Panc1 (cell line): ENCODE measurements around the gene CUL9. TPM values are rescaled to one million over a fixed set of nuclear protein-coding genes. Genes with fewer than 3 reads are reported as not detected.

ENCODE experiments used
- ATAC-seq: fragments of 200-7000 bp; cut with Tn5 transposase; 2 replicates; pipeline ENCODE4 v1.9.1; 2020; ENCODE audit warnings: mild to moderate bottlenecking, moderate library complexity
- BruUV-seq: library from RNA; stranded (reverse); fragments of 400-500 nt; replicated peaks from 2 replicates; lab custom pipeline; 2021; lab: Mats Ljungman, UMichigan
- CTCF ChIA-PET: fragments of 300-600 bp; sonication (Branson Sonifier 250); formaldehyde crosslinking; loops from one replicate; lab custom pipeline; 2022; ENCODE audit warnings: antibody characterized with exemption; lab: Charles Lee
- POLR2A ChIA-PET: fragments of 300-600 bp; sonication (Branson Sonifier 250); formaldehyde crosslinking; loops from one replicate; lab custom pipeline; 2022; ENCODE audit warnings: antibody characterized with exemption; lab: Charles Lee
- DNase-seq: peaks from one replicate; pipeline ENCODE4 v3.0.0-alpha.2; 2010; ENCODE audit warnings: low read depth, low spot score
- H3K27ac ChIP-seq: 2 replicates; pipeline ENCODE4 v1.5.1; 2011; ENCODE audit warnings: mild to moderate bottlenecking, low read length, inconsistent platforms
- H3K27me3 ChIP-seq: fragments of 200-500 bp; sonication (Bioruptor generic); 2 replicates; pipeline ENCODE4 v1.6.0; 2014; ENCODE audit warnings: low read length, inconsistent platforms; ENCODE audit not compliant: control insufficient read depth, insufficient read depth
- H3K36me3 ChIP-seq: fragments of 200-500 bp; sonication (Bioruptor generic); 2 replicates; pipeline ENCODE4 v1.5.1; 2014; ENCODE audit warnings: inconsistent platforms, mild to moderate bottlenecking, low read length, moderate library complexity; ENCODE audit not compliant: control insufficient read depth, insufficient read depth
- H3K4me1 ChIP-seq: 2 replicates; pipeline ENCODE4 v1.5.1; 2011; ENCODE audit warnings: inconsistent platforms, mild to moderate bottlenecking, low read length, moderate library complexity; ENCODE audit not compliant: control insufficient read depth, insufficient read depth
- H3K4me3 ChIP-seq, 2 experiments: 2 replicates each; pipeline ENCODE4 v1.5.1; 2011 to 2012; ENCODE audit warnings: low read depth in 2 of 2, low read length in 2 of 2, mild to moderate bottlenecking in 2 of 2, inconsistent platforms in 1 of 2, moderate library complexity in 1 of 2
- H3K9me3 ChIP-seq: fragments of 200-500 bp; sonication (Bioruptor generic); 2 replicates; pipeline ENCODE4 v1.5.1; 2014; ENCODE audit warnings: low read depth, mild to moderate bottlenecking, inconsistent platforms, low read length, moderate library complexity; ENCODE audit not compliant: control insufficient read depth, insufficient read depth
- CTCF ChIP-seq: fragments of 450-650 bp; IDR thresholded peaks from 2 replicates; pipeline ENCODE4 v1.5.1; 2017; ENCODE audit warnings: mild to moderate bottlenecking
- POLR2AphosphoS5 ChIP-seq: IDR thresholded peaks from 2 replicates; pipeline ENCODE4 v1.6.1; 2012; ENCODE audit warnings: mild to moderate bottlenecking, low read depth, low read length, moderate library complexity
- REST ChIP-seq, 2 experiments: IDR thresholded peaks; 2 replicates each; pipeline ENCODE4 v1.6.1; 2011 to 2012; ENCODE audit warnings: low read depth in 2 of 2, control low read depth in 1 of 2, low read length in 1 of 2, mild to moderate bottlenecking in 1 of 2, moderate library complexity in 1 of 2; ENCODE audit not compliant: insufficient read depth in 1 of 2
- SIN3A ChIP-seq: IDR thresholded peaks from 2 replicates; pipeline ENCODE4 v1.6.1; 2012; ENCODE audit warnings: low read depth, mild to moderate bottlenecking, low read length, moderate library complexity, borderline replicate concordance; ENCODE audit not compliant: insufficient read depth
- TCF7L2 ChIP-seq: IDR thresholded peaks from 2 replicates; pipeline ENCODE4 v1.6.1; 2011; ENCODE audit warnings: mild to moderate bottlenecking, low read depth, low read length, inconsistent platforms
- in situ Hi-C: cut with HindIII; loops from 2 replicates; pipeline ENCODE4 v1.10.0; 2016; ENCODE audit warnings: low sequenced_read_pairs, low pct_unique_long_range_greater_than_20kb
- intact Hi-C: fragments of 100-400 bp; cut with micrococcal nuclease; formaldehyde crosslinking; loops from one replicate; pipeline ENCODE4 v1.10.0; 2022; ENCODE audit not compliant: unreplicated experiment
- total RNA-seq: library from RNA; stranded (reverse); gene quantifications from one replicate; pipeline ENCODE4 v1.2.1, GENCODE V29; 2021; ENCODE audit not compliant: unreplicated experiment

Gene CUL9
- total RNA-seq, 1 experiment from 2014 or later = 54.3 TPM

- no peak for DNase-seq
- no peak overlapping the region for H3K4me3 ChIP-seq
- BruUV-seq = no TSS peak
- ATAC-seq = no peak
- no peaks in the 10 kb centered on the region for H3K27me3 ChIP-seq
- no peaks in the 10 kb centered on the region for H3K4me1 ChIP-seq
- no peaks in the 10 kb centered on the region; the same call in none of the 2 replicates for H3K36me3 ChIP-seq
- intact Hi-C loops = no loop called here
- H3K9me3 ChIP-seq = no peaks in the 10 kb centered on the region
- ChIA-PET CTCF (no interaction called here), POLR2A (interaction anchor here (1.0 kb wide), 1 partner anchor 45 kb away, joined by 9 read pairs; no protein-coding TSS in a partner anchor)
- H3K27ac ChIP-seq = no peak overlapping the region
- in situ Hi-C loops = no loop called here
- TF ChIP-seq TCF7L2 (no peak), CTCF (no peak), REST (IDR thresholded peaks at IDR 0.05; ENCODE audit: insufficient read depth in 1 of 2, low read depth in 2 of 2, low read length in 1 of 2) (no peak), POLR2AphosphoS5 (no peak), SIN3A (no peak)
These were observed 33.1 kb downstream of the CUL9 start for GRCh38 chr6:43215066-43215465.

- ChIA-PET CTCF (interaction anchor here (0.5 kb wide), 1 partner anchor 214 kb away, joined by 3 read pairs; no protein-coding TSS in a partner anchor), POLR2A (no interaction called here)
- TF ChIP-seq REST (IDR thresholded peaks at IDR 0.05; ENCODE audit: insufficient read depth in 1 of 2, low read depth in 2 of 2, low read length in 1 of 2) = no peak
- TF ChIP-seq SIN3A = no peak
- TF ChIP-seq CTCF = no peak
- no TSS peak for BruUV-seq
- no peaks in the 10 kb centered on the region for H3K27me3 ChIP-seq
- DNase-seq (no peak), ATAC-seq (no peak)
- no peaks in the 10 kb centered on the region for H3K4me1 ChIP-seq
- no peaks in the 10 kb centered on the region; the same call in 1 of the 2 replicates for H3K36me3 ChIP-seq
- in situ Hi-C loops (no loop called here), intact Hi-C loops (no loop called here)
- H3K4me3 ChIP-seq = no peak overlapping the region
- no peak overlapping the region for H3K27ac ChIP-seq
- no peaks in the 10 kb centered on the region for H3K9me3 ChIP-seq
These were observed 34.2 kb downstream of the CUL9 start for GRCh38 chr6:43216200-43216599.
